GF-D8 (cell line): ENCODE results near the gene HECW1.

Source experiments
- DNase-seq: peaks from one replicate; lab custom pipeline; 2025; lab: John Stamatoyannopoulos, UW

HECW1 gene

DNA sequence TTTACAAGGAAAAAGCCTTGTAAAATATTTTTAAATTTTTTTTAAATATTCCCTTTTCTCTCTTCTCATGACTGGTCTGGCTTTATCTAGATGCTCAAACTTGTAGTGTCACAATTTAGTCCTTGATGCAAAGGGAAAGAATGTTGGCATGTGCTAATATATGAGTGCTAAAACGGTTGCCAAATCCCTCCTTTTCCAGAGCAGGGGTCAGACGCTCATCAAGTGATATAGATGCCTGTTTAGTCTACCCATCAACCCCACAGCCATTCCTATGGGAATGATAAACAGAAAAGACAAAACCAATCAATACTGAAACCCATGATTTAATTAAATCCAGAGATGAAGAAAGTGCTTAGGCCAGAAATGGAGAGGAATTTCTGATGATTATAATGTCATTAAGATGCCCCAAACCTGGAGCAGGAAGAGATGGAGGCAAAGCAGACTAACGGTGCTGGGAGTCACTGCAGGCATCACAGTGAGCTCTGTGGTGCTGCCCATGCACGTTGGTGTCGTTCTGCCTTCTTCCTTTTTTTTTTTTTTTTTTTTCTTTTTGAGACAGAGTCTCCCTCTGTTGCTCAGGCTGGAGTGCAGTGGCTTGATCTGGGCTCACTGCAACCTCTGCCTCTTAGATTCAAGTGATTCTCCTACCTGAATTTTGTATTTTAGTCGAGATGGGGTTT is 260.4 kb downstream of the HECW1 start:
- DNase-seq = no peak

- DNase-seq = no peak
Observed at GRCh38 chr7:43377196-43377960, 264.9 kb downstream of the HECW1 start.

GRCh38 chr7:43379210-43379609 is 266.8 kb downstream of the HECW1 start:
- DNase-seq = no peak

- DNase-seq = no peak
Observed at GRCh38 chr7:43384616-43385308, 272.3 kb downstream of the HECW1 start.

GRCh38 chr7:43385309-43385680 is 272.8 kb downstream of the HECW1 start:
- no peak for DNase-seq

DNA sequence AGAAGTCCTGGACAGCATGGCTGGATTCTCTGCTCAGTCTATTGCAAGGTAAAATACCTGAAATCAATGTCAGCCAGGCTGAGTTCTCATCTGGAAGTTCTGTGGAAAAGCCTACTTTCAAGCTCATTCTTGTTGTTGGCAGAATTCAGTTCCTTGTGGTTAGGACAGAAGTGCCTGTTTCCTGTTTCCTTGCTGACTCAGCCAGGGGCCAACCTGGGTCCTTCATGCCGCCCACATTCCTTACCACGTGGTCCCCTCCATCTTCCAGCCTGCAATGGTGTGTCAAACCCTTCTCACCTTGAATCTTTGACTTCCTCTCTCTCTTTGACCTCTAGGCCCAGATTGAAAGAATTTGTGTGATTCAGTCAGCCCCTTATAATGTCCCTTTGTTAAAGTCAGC is 273.4 kb downstream of the HECW1 start:
- no peak for DNase-seq

- no peak for DNase-seq
Observed at GRCh38 chr7:43387932-43388331, 275.5 kb downstream of the HECW1 start.

DNA sequence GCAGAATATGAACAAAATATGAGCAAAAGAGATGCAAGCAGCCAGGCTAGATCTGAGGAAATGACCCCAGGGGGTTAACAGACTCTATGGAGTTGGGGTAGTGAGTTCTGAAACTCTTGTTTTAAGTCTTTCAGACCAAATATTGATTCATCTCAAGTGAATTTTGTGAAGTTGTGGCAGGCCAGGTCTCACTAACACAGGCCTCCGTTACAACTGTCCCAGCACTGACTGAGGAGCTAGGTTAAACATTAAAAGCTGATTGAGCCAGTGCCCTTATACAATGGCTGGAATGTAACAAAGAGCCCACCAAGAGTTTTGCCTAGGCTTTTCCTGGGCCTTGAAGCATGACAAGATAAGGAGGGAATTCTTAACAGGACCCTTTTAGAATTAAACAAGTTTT is 278.1 kb downstream of the HECW1 start:
- DNase-seq = no peak

GRCh38 chr7:43391518-43391917 is 279.1 kb downstream of the HECW1 start:
- no peak for DNase-seq

DNA sequence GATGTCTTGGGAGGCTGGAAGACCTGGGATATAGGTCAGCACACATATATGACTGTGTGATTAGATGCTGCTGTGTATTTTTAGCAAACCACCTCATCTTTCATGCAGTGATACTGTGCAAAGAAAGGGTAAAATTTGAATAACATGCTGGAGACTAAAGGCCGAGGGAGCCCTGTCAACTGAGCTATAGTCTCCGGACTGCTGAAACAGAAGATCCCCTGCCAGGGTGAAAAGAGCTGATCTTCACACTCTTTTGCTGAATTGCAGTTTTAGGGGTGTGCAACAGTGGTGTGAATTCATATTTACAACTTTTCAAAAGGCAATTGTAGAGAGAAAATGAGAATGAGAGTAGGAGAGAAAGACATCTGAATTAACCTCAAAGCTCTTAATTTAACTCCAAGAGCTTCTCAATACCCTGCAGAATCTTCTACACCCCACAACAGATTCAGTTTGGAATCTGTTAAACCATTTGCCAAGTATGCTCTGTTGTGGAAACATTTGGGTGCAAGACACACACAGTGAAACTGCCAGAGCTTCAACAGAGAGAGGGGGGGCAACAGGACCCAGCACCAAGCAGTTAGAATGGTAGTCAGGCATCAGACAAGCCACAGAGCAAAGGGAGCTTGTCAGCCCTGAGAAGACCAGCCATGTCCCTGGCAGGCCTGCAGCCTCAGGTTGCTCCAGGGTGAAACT is 280.3 kb downstream of the HECW1 start:
- DNase-seq = no peak

GRCh38 chr7:43394441-43395130 is 282.1 kb downstream of the HECW1 start:
- no peak for DNase-seq

GRCh38 chr7:43395351-43395750 is 282.9 kb downstream of the HECW1 start:
- no peak for DNase-seq

GRCh38 chr7:43396187-43396740 is 283.8 kb downstream of the HECW1 start:
- no peak for DNase-seq

GRCh38 chr7:43398831-43399230 is 286.4 kb downstream of the HECW1 start:
- DNase-seq = no peak

GRCh38 chr7:43405948-43406347 is 293.5 kb downstream of the HECW1 start:
- DNase-seq = no peak

GRCh38 chr7:43406961-43407360 is 294.5 kb downstream of the HECW1 start:
- DNase-seq = no peak

DNA sequence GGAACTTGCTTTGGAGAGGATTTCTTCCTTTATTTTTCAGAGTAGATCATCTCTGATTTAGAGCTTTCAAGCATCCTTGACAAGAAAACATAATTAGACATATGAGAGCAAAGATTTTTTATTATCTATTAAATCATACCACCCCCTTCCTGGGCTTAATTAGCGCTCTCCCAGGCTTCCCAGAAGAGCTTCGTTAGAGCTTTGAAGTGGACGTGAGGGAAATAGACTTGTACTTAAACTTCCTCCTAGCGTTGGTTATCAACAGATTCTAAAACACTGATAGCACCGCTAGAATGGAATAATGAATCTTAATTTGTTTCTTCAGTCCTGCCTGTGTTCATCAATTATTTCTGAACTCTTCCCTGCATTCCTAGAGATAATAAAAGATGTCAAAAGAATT is 296.5 kb downstream of the HECW1 start:
- DNase-seq = no peak

DNA sequence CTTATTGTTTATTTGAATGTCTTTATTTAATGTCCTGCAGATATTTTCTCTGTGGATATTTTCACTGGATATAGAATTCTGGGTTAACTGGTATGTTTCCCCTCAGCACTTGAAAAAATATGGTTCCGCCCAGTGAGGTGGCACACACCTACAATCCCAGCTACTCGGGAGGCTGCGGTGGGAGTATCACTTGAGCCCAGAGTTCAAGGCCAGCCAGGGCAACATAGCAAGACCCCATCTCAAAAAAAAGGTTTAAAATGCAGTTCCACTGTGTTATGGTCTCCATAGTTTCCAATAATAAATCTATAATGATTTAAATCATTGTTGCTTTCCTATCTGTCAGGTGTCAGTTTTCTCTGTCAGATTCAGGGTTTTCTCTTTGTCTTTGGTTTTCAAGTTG is 305.0 kb downstream of the HECW1 start:
- no peak for DNase-seq

DNA sequence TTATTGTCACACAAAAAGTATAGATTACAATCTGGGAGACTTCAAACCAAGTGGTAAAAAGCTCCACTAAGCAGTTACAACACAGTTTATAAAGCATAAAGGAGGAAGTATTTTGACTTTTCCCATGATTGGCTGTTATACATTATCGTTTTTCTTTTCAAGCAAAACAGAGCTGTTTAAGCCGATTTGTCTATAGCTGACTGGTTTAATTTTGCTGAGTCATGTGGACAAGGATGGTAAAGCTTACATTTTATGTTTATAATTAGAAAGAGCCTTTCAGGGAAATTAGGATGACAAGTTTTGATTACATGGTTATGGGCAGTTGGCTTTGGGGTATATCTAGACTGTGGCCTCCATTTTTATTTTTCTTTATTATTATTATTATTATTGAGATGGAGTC is 318.0 kb downstream of the HECW1 start:
- DNase-seq = no peak

GRCh38 chr7:43431020-43431595 is 318.7 kb downstream of the HECW1 start:
- DNase-seq = no peak

DNA sequence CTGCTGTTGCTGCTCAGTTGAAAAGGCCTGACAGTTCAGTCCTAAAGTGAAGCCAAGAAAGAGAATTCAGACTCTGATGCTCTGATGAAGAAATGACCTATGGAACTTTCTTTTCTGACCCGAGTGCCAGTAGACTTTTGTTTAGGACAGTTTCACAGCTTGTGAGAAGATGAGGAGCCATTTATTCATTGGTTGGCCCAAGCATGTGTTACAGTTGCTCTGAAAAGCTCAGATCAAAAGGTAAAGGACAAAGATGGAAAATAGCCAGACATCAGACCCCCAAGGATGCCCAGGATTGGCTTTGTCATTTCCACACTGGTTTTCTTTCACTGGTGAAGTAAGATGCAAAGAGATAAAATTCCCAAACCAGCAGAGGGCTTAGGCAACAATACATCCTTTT is 321.2 kb downstream of the HECW1 start:
- no peak for DNase-seq
